HG03460 (cell line): ENCODE results near the gene TUBD1.
"Not testable (repeated sequence)": the region's sequence is repeated elsewhere in the genome, so short reads cannot be mapped to it uniquely, and the experiment has no call there.

Experiments
- ATAC-seq: cut with Tn5 transposase; IDR thresholded peaks from one replicate; pipeline ENCODE4 v1.9.1; 2021; ENCODE audit not compliant: unreplicated experiment

The TUBD1 gene

GRCh38 chr17:59892924-59893675, at the start of gene TUBD1, which contains the start of gene RPS6KB1:
Gene TUBD1 (minus strand): TSS chr17:59892943. CDS start chr17:59891002, 1,941 bp downstream.
Gene RPS6KB1 (plus strand): TSS chr17:59893121. CDS start chr17:59893185, 64 bp downstream.
- peak; percentile 82 for ATAC-seq

GRCh38 chr17:59941131-59941530, 48.4 kb upstream of the TUBD1 start:
- no peak for ATAC-seq

GRCh38 chr17:59940697-59941096, 48.0 kb upstream of the TUBD1 start:
- ATAC-seq = not testable (repeated sequence)

GRCh38 chr17:59933317-59933716, 40.6 kb upstream of the TUBD1 start:
- ATAC-seq = not testable (repeated sequence)

GRCh38 chr17:59930768-59931167, 38.0 kb upstream of the TUBD1 start:
- ATAC-seq = not testable (repeated sequence)

- not testable (repeated sequence) for ATAC-seq
These were observed 37.4 kb upstream of the TUBD1 start for GRCh38 chr17:59930121-59930520.

- ATAC-seq = not testable (repeated sequence)
These were observed 27.9 kb upstream of the TUBD1 start for GRCh38 chr17:59920637-59921036.

- ATAC-seq = no peak
These were observed 23.7 kb upstream of the TUBD1 start for GRCh38 chr17:59916446-59916845.

- no peak for ATAC-seq
These were observed 21.6 kb upstream of the TUBD1 start for GRCh38 chr17:59914274-59914854.

GRCh38 chr17:59907467-59907866, 14.7 kb upstream of the TUBD1 start:
- no peak for ATAC-seq

GRCh38 chr17:59903455-59903854, 10.7 kb upstream of the TUBD1 start:
- ATAC-seq = no peak

GRCh38 chr17:59901604-59902003, 8.9 kb upstream of the TUBD1 start:
- no peak for ATAC-seq

GRCh38 chr17:59899099-59899498, 6.4 kb upstream of the TUBD1 start:
- ATAC-seq = no peak

GRCh38 chr17:59897090-59897489, 4.3 kb upstream of the TUBD1 start:
- ATAC-seq = no peak

GRCh38 chr17:59893676-59894100, 945 bp upstream of the TUBD1 start:
- ATAC-seq = no peak

GRCh38 chr17:59892251-59892923, 356 bp downstream of the TUBD1 start:
- peak; percentile 53 for ATAC-seq

GRCh38 chr17:59890720-59891119, 2.0 kb downstream of the TUBD1 start:
- no peak for ATAC-seq

- no peak for ATAC-seq
These were observed 4.5 kb downstream of the TUBD1 start for GRCh38 chr17:59888145-59888750.

- no peak for ATAC-seq
These were observed 7.9 kb downstream of the TUBD1 start for GRCh38 chr17:59884861-59885260.

GRCh38 chr17:59878624-59879023, 14.1 kb downstream of the TUBD1 start:
- no peak for ATAC-seq

GRCh38 chr17:59877965-59878364, 14.8 kb downstream of the TUBD1 start:
- ATAC-seq = no peak
